Stimulated activated CD4-positive, alpha-beta T cell treated with anti-CD3 and anti-CD28 coated beads, Interleukin-15, amount 100 ng/mL, for 24 hours (primary cell): ENCODE data around the gene SART1.
"Not testable (repeated sequence)": the region's sequence is repeated elsewhere in the genome, so short reads cannot be mapped to it uniquely, and the experiment has no call there.

Source experiments
- DNase-seq: peaks from one replicate; pipeline ENCODE4 v3.0.0-alpha.2; 2020

Gene SART1

DNA sequence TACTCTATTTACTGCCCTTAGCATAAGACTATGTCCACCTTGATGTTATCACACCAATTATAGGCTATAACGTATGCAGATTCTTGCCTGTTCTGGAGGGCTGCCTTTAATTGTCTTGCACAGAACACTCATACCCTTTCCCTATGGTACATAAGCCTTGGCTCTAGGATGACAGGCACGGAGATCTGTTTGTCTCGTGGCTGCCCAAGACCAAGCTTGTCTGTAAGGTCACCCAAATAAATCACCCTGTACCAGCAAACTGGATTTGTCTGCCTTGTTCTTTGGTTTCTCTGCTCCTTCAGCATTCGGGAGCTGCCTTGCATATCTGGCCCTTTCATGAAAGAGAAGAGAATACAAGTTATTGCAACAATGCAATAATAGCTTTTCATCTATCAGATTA, 23.8 kb upstream of the SART1 start:
- no peak for DNase-seq

DNA sequence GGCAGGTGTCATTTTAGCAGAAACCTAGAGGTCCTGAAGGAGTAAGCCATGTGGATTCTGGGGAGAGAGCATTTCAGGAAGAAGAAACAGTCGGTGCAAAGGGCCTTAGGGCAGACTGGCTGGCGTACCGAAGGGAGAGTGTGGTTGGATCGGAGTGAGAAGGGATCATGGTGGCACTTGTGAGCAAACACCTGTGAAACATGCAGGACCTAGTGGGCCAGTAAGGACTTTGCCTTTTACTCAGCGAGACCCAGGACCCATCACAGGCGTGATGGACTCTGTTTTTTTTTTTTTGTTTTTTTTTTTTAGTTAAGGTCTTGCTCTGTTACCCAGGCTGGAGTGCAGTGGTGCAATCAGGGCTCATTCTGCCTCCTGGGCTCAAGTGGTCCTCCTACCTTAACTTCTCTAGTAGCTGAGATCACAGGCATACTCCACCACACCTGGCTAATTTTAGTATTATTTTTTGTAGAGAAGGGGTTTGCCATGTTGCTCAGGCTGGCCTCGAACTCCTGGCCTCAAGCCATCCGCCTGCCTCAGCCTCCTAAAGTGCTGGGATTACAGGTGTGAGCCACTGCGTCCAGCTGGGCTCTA, 19.7 kb upstream of the SART1 start:
- DNase-seq = no peak

DNA sequence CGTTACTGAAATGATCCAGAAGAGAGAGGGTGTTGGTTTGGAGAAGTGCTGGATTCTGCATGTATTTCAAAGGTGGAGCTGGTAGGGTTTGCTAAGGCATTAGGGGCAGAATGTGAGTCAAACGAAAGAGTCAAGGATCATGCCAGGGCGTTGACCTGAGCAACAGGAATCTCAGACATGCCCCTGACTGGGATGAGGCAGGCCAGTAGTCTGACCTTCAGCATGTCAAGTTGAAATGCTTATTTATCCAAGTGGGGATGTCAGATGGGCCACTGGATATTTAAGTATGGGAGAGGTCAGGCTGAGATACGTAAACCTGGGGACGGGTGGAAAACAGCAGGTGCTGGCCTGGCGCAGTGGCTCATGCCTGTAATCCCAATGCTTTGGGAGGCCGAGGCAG, 19.0 kb upstream of the SART1 start:
- DNase-seq = no peak

DNA sequence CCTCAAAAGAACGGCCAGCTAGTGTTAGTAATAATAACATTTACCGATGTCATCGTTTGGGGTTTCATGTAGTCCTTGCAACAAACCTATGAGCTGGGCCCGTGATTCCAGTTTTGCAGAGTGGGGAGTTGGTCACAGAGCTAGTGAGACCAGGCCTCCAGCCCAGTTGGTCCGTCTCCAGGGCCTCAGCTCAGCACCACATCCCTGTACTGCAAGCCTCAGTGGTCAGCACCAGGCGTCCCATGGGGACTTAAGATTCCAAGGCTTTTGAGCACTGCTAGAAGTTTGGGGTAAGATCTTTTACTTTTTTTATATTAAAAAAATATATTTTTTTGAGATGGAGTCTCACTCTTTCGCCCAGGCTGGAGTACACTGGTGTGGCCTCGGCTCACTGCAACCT, 17.3 kb upstream of the SART1 start:
- DNase-seq = no peak

DNA sequence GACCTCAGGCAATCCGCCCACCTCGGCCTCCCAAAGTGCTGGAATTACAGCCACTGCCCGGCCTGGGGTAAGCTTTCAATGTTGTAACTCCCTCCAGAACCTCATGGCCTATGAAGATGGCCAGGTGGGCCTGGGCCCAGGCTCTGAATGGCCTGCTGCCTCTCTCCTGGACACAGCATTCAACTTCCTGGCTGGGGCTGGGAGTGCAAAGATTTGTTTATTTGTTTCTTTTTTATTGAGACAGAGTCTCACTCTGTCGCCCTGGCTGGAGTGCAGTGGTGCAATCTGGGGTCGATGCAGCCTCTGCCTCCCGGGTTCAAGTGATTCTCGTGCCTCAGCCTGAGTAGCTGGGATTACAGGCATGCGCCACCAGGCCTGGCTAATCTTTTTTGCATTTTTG, 16.8 kb upstream of the SART1 start:
- no peak for DNase-seq

DNA sequence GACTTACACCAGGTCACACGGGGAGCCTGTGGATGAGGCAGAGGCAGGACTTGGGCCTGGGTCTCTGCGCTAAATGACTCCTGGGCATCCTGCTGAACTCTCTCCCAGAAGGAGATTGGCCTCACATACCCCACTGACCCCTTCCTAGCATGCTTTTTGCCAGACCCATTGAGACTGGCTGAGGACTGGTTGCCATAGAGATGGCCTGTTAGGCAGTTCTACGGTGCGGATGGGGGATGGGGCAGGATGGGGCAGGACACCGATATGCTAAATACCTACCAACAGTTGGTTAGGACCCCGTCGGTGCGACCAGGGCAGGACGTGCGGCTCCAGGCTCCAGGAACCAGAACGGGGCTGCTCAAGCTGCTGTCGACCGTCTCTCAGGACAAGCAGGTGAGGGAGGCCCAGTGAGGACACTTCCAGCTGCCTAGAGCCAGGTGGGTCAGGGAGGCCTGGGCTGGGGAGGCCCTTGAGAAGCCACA, 16.1 kb upstream of the SART1 start, which contains the start of gene TSGA10IP:
Gene TSGA10IP, plus strand, starts transcription at position 51 of the 482 bp plus-strand sequence. Its CDS starts 196 bp downstream, at position 247.
- DNase-seq = no peak

DNA sequence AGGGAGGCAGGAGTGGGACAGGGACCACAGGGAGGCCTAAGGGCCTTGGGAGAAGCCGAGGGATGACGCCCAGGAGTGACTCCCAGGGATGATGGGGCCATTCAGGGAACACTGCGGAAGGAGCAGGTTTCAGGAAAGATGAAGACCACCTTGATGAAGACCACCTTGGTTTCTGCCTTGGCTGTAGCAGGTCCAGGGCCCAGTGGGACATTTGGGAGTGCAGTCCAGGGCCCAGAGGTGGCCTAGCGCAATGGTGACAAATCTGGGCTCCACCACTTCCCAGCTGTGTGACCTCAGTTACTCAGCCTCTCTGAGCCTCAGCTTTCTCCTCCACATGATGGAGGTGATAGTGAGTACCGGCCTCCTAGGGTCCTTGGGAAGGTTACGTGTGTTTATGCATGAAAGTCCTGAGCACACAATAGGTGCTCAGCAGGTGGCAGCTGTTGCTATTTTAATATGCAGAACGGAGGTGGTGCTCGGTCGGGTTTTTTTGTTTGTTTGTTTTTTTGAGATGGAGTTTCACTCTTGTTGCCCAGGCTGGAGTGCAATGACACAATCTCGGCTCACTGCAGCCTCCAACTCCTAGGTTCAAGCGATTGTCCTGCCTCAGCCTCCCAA, 15.5 kb upstream of the SART1 start:
- no peak for DNase-seq

DNA sequence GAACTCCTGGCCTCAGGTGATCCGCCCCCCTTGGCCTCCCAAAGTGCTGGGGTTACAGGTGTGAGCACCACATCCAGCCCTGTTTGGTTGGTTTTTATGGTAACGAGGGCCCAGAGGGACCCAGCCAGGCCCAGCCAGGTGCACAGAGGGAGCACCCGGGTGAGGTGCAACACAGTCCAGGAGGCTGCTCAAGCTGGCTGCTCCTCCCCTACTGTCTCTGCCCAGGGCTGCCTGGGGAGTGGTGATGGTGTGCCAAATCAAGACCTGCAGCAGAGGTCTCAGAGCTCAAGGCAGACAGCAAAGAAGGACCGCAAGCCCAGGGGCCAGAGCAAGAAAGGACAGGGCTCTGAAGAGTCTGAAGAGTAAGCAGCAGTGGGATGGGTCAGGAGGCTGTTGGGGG, 14.9 kb upstream of the SART1 start:
- no peak for DNase-seq

DNA sequence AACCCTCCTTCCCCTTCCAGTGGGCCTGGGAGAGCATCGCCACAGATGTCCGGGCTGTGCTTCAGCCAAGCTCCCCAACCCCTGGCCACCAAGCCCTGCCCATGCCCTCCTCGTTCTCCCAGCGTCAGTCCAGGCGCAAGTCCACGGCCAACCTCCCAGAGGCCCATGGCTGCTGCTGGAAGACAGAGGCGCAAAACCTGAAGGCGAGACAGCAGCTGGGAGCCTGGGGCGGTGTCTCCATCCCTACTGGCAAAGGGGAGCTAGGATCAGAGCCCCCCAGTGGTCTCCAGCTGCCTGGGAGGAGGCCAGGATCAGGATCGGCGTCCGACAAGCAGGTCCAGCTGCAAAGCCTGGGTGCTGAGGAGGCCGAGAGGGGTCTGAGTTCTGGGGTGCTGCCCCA, 14.4 kb upstream of the SART1 start:
- DNase-seq = no peak

DNA sequence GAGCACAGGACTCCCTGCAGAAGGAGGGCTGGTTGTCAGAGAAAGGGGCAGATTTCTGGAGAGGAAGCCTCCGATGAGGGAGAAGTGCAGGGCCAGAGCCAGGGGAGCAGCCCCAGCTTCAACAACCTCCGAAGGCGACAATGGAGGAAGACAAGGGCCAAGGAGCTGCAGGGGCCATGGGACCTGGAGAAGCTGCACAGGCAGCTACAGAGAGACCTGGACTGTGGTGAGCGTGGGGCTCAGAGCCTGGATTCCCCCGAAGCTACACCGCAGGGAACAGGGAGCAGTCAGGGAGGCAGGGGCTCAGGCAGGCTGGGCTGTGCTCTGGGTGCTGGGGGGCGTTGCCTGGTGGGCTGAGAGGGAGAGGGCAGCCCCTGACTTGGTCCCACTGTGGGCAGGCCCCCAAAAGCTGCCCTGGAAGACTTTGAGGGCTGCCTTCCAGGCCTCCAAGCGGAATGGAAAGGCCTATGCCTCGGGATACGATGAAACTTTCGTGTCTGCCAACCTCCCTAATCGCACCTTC, 13.9 kb upstream of the SART1 start:
- DNase-seq = no peak

DNA sequence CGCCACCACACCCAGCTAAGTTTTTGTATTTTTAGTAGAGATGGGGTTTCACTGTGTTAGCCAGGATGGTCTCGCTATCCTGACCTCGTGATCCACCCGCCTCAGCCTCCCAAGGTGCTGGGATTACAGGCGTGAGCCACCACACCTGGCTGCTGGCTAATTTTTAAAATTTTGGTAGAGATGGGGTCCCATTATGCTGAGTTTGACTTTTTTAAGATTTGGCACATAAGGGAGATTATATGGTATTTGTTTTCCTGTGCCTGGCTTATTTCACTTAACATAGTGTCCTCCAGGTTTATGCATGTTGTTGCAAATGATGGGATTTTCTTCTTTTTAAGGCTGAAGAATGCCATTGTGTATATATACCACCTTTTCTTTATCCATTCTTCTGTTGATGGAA, 10.8 kb upstream of the SART1 start:
- not testable (repeated sequence) for DNase-seq

DNA sequence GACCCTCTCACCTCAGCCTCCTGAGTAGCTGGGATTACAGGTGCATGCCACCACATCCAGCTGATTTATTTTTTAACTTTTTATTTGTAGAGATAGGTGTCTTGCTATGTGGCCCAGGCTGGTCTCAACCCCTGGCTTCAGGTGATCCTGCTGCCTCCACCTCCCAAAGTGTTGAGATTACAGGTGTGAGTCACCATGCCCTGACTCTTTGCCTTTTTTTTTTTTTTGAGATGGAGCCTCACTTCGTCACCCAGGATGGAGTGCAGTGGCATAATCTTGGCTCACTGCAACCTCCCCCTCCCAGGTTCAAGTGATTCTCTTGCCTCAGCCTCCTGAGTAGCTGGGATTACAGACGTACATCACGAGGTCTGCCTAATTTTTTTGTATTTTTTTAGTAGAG, 9.9 kb upstream of the SART1 start:
- not testable (repeated sequence) for DNase-seq

DNA sequence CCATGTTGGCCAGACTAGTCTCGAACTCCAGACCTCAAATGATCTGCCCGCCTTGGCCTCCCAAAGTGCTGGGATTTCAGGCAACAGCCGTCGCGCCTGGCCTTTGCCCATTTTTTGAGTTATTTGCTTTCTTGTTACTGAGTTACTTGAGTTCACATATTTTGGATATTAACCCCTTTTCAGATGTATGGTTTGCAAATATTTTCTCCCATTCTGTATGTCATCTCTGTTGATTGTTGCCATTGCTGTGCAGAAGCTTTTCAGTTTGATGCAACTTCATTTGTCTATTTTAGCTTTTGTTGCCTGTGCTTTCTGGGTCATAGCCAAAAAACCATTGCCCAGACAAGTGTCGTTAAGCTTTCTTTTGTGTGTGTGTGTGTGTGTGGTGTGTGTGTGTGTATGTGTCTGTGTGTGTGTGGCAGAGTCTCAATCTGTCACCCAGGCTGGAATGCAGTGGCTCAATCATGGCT, 9.4 kb upstream of the SART1 start:
- DNase-seq = no peak

DNA sequence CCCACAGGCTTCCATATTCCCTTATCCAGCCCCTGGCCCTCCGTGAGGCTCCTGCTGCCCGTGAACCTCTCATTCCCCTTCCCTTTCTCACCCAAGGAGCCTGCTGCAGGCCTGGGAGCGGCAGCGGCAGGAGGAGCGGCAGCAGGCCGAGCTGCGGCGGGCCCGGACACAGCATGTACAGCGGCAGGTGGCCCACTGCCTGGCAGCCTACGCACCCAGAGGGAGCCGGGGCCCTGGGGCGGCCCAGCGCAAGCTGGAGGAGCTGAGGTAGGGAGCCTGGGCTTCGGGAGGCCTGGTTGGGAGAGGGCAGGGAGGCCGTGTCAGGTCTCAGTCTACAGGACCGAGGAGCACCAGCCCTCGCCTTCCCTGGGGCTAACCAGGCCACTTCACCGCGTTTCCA, 8.1 kb upstream of the SART1 start:
- no peak for DNase-seq

DNA sequence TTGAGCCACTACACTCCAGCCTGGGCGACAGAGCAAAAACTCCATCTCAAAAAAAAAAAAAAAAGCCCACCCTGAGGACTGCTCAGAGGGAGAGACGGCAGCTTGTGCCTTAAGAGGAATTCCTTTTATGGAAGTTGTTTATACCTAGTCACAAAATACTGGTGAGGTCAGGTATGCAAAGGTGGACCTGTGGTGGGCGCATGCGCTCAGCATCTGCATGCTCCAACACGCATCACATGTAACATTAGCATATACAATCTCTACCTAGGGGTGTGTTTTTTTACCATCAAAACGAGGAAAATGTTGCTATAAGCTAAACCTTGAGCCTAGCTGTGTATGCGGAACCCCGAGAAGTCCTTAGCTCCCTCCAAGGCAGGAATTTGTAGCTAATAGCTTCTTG, 6.8 kb upstream of the SART1 start:
- DNase-seq = no peak

DNA sequence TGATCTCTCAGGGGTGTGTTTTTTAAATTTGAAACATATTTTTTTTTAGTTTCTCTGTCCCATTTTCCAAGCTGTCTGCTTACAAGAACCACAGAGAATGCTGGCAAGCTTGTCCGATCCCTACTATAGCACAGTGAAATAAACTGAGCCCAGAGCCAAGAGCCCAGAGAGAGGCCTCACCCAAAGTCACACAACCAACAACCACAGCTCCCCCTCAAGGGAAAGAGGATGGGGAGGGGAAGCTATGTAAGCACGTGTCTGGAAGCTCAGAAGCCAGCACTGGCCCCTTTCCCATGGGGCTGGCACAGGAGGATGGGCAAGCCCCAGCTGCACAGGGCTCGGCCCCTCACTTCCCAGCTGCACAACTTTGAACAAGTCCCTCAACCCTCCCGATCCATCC, 3.2 kb upstream of the SART1 start:
- no peak for DNase-seq

DNA sequence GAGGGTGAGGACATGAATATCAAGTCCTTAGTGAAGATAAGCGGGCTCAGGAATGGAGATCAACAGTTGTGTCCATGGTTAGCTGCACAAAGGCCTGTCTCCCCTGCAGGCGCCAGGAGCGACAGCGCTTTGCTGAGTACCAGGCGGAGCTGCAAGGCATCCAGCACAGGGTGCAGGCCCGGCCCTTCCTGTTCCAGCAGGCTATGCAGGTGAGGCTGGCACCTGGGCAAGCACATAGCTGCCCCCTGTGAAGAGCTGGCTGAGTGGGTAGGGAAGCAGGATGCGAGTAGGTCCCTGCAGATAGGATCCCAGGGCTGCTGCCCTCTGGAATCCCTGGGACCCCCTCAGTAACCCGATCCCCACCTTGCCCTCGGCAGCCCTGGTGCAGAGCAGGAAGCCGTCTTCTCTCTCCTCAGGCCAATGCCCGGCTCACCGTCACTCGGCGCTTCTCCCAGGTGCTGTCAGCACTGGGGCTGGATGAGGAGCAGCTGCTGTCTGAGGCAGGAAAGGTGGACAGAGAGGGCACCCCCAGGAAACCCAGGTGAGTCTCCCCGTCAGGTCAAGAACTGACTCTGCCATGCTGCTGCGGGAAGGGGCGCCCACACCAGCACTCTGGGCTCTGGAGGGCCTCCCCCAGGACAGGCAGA, 2.6 kb upstream of the SART1 start:
- DNase-seq = no peak

DNA sequence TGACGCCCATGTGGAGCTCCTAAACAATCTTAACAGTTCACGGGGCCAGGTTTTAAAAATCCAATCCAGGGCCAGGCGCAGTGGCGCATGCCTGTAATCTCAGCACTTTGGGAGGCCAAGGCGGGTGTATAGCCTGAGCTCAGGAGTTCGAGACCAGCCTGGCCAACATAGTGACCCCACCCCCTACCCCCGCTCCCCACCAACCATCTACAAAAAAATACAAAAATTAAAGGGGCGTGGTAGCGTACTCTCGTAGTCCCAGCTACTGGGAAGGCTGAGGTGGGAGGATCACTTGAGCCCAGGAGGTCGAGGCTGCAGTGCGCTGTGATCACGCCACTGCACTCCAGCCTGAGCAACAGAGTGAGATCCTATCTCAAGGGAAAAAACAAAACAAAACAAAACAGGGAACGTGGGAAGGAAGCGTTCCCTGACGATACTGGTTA, 689 bp upstream of the SART1 start:
- DNase-seq = no peak

DNA sequence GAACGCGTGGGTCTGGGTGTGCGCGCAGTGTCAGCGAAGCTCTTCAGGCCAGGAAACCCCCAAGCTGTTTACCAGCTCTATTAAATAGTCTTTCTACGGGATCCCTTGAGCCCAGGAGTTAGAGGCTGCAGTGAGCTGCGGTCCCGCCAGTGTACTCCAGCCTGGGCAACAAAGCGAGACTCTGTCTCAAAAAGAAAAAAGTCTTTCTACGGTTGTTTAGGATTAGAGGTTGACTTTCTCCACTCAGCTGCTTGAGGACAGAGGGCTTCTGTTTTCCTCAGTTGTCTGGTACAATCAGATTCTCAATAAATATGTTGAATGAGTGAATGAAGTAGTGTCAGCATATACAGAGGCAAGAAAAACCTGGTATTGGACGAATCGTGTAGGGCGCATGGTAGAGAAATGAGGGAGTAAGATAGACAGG, 619 bp downstream of the SART1 start:
- DNase-seq = no peak

DNA sequence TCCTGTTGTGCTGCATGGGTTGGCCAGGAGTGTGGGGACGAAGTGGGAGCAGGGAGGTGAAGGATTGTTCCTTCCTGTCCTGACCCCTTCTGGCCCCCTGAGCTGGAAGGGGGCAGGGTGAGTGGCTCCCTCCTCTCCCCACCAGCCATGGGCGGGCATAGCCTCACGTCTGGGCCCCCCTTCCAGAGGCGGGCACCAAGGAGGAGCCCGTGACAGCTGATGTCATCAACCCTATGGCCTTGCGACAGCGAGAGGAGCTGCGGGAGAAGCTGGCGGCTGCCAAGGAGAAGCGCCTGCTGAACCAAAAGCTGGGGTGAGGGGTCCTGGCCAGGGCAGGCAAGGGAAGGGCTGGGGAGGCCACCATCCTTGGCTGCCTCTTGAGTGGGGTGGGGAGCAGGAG, 3.4 kb downstream of the SART1 start:
- no peak for DNase-seq

DNA sequence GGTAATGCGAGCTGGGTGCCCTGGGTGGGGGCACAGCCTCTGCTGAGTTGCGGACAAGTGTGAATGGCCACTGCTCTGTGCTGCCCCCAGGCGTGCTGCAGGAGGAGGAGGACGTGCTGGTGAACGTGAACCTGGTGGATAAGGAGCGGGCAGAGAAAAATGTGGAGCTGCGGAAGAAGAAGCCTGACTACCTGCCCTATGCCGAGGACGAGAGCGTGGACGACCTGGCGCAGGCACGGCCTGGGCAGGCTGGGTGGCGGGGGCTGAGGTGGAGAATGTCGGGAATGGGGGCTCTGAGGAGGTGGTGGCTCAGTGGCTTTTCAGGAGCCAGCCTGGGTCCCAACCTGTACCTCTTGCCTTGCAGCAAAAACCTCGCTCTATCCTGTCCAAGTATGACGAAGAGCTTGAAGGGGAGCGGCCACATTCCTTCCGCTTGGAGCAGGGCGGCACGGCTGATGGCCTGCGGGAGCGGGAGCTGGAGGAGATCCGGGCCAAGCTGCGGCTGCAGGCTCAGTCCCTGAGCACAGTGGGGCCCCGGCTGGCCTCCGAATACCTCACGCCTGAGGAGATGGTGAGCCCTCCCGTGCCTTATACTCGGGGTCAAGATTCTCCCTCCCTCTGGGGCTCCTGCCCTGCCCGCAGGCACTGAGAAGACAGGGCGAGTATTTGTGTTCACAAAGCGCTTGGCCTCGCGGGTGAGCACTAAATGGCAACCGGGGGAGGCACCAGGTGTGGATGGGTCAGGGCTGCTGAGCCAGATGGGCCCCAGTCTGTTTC, 4.6 kb downstream of the SART1 start:
- no peak for DNase-seq

DNA sequence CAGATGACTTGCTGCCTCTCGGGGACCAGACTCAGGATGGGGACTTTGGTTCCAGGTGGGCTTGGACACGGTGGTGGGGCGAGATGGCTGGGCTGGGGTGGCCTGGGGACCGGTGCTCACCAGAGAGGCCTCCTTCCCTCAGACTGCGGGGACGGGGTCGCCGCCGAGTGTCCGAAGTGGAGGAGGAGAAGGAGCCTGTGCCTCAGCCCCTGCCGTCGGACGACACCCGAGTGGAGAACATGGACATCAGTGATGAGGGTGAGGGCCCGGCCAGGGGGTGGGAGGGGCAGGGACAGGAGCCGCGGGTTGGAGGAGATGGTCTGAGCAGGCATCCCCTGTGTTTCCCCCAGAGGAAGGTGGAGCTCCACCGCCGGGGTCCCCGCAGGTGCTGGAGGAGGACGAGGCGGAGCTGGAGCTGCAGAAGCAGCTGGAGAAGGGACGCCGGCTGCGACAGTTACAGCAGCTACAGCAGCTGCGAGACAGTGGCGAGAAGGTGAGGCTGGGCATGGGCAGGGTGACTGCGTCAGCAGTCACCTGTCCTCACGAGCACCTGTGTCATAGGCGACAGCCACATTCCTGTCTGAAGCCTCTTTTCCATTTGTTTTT, 5.9 kb downstream of the SART1 start:
- DNase-seq = no peak
